ENCODE data around the gene MMD.

- TF ChIP-seq TAF1 (IDR thresholded peaks at IDR 0.05; ENCODE audit: low read depth) = no peak
- no peak for TF ChIP-seq REST (IDR thresholded peaks at IDR 0.05; ENCODE audit: low read depth)
- no peak for TF ChIP-seq FOXM1 (IDR thresholded peaks at IDR 0.05; ENCODE audit: borderline replicate concordance, low read depth)
- TF ChIP-seq NFIC (IDR thresholded peaks at IDR 0.05) = no peak
- TF ChIP-seq CREB1 (IDR thresholded peaks at IDR 0.05; ENCODE audit: low read depth) = no peak
- TF ChIP-seq ZBTB7A (IDR thresholded peaks at IDR 0.05; ENCODE audit: low read depth) = no peak
These were observed 4.0 kb downstream of the MMD start for GRCh38 chr17:55417411-55418268.
